Endodermal cell (in vitro differentiated cells): Measurements from ENCODE around the gene PRPF39. TPM values are rescaled to one million over a fixed set of nuclear protein-coding genes. Genes with fewer than 3 reads are reported as not detected.

Source experiments
- DNase-seq: peaks from one replicate; pipeline ENCODE4 v3.0.0-alpha.2; 2017
- H3K27ac ChIP-seq: 2 replicates; pipeline ENCODE4 v1.5.1; 2013; ENCODE audit warnings: mild to moderate bottlenecking, low read depth, low read length, moderate library complexity
- H3K27me3 ChIP-seq: 2 replicates; pipeline ENCODE4 v1.6.1; 2013; ENCODE audit warnings: mild to moderate bottlenecking, low read length, moderate library complexity; ENCODE audit not compliant: insufficient read depth, control insufficient read depth, poor library complexity, severe bottlenecking
- H3K36me3 ChIP-seq: 2 replicates; pipeline ENCODE4 v1.7.0; 2013; ENCODE audit warnings: mild to moderate bottlenecking, low read length, moderate library complexity; ENCODE audit not compliant: control insufficient read depth, insufficient read depth
- H3K4me1 ChIP-seq: one replicate; pipeline ENCODE4 v1.7.0; 2013; ENCODE audit warnings: low read length; ENCODE audit not compliant: control insufficient read depth, insufficient read depth
- H3K4me3 ChIP-seq: 2 replicates; pipeline ENCODE4 v1.5.1; 2013; ENCODE audit warnings: mild to moderate bottlenecking, low read length, moderate library complexity
- H3K9ac ChIP-seq: 2 replicates; pipeline ENCODE4 v1.6.1; 2013; ENCODE audit warnings: mild to moderate bottlenecking, low read length, moderate library complexity; ENCODE audit not compliant: poor library complexity, severe bottlenecking; ENCODE audit errors: extremely low read depth
- H3K9me3 ChIP-seq: 2 replicates; pipeline ENCODE4 v1.6.1; 2013; ENCODE audit warnings: mild to moderate bottlenecking, low read length, moderate library complexity; ENCODE audit not compliant: control insufficient read depth
- H3K27ac Mint-ChIP-seq: 2 replicates; pipeline ENCODE4 v1.8.0; 2020; ENCODE audit warnings: mixed read lengths
- H3K27me3 Mint-ChIP-seq: 2 replicates; pipeline ENCODE4 v1.8.0; 2021; ENCODE audit warnings: mild to moderate bottlenecking, mixed read lengths; ENCODE audit not compliant: insufficient read depth
- H3K36me3 Mint-ChIP-seq: 2 replicates; pipeline ENCODE4 v1.8.0; 2020; ENCODE audit warnings: low read depth, mixed read lengths
- H3K4me1 Mint-ChIP-seq: 2 replicates; pipeline ENCODE4 v1.8.0; 2020; ENCODE audit warnings: mixed read lengths
- H3K4me3 Mint-ChIP-seq: 2 replicates; pipeline ENCODE4 v1.8.0; 2020; ENCODE audit warnings: mild to moderate bottlenecking, moderate library complexity, mixed read lengths
- H3K9me3 Mint-ChIP-seq: 2 replicates; pipeline ENCODE4 v1.8.0; 2020; ENCODE audit warnings: mild to moderate bottlenecking, mixed read lengths
- WGBS, 2 experiments: methylation state at CpG; one replicate each; pipeline versions ENCODE4 v1.1.5 to v1.1.7; 2013; ENCODE audit warnings: missing lambda C conversion rate in 2 of 2, mixed read lengths in 1 of 2; ENCODE audit not compliant: insufficient coverage in 1 of 2, insufficient read length in 1 of 2; 5-methylcytosine and 5-hydroxymethylcytosine counted together
- total RNA-seq, 2 donors: library from RNA; stranded (reverse); fragmentation: NEBNext Ultra II Directional in 1 of 2; extraction: Animal tissue kit (Norgen Biotek cat#: 25700) in 1 of 2; gene quantifications; 2 replicates in 1 of 2; 3 replicates in 1 of 2; pipeline ENCODE4 v1.2.1, GENCODE V29; 2021
- TF ChIP-seq, protein P1 (sequence below): fragments of 200-600 bp; sonication (generic); conservative IDR thresholded peaks from 2 replicates; pipeline ENCODE4 v1.5.0; 2021; ENCODE audit warnings: antibody characterized with exemption, mild to moderate bottlenecking

Gene PRPF39
- total RNA-seq, 2 donors from 2014 or later: 50.7 to 50.8 TPM

DNA sequence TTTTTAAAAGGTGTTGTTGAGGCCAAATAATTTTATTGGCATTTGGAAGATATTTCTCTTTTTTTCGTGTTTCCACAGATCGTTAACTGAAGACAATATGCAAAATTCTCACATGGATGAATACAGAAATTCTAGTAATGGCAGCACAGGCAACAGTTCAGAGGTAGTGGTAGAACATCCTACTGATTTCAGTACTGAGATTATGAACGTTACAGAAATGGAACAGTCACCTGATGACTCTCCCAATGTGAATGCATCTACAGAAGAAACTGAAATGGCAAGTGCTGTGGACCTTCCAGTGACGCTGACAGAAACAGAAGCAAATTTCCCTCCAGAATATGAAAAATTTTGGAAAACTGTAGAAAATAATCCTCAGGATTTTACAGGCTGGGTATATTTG, 11.2 kb downstream of the PRPF39 start:
- Mint-ChIP-seq H3K36me3 (peaks cover 50% of the 10 kb centered on the region), H3K9me3 (no peaks in the 10 kb centered on the region), H3K27ac (no peak overlapping the region), H3K4me1 (peaks cover 5% of the 10 kb centered on the region), H3K4me3 (no peak overlapping the region), H3K27me3 (no peaks in the 10 kb centered on the region)
- WGBS, 2 experiments: 95 to 96% methylated on average over 4 of the region's 4 CpGs
- peaks cover 51% of the 10 kb centered on the region for H3K36me3 ChIP-seq
- H3K9ac ChIP-seq: no peak overlapping the region
- no peak overlapping the region for H3K27ac ChIP-seq
- H3K4me1 ChIP-seq: no peaks in the 10 kb centered on the region
- no peak for DNase-seq
- TF ChIP-seq, protein P1, sequence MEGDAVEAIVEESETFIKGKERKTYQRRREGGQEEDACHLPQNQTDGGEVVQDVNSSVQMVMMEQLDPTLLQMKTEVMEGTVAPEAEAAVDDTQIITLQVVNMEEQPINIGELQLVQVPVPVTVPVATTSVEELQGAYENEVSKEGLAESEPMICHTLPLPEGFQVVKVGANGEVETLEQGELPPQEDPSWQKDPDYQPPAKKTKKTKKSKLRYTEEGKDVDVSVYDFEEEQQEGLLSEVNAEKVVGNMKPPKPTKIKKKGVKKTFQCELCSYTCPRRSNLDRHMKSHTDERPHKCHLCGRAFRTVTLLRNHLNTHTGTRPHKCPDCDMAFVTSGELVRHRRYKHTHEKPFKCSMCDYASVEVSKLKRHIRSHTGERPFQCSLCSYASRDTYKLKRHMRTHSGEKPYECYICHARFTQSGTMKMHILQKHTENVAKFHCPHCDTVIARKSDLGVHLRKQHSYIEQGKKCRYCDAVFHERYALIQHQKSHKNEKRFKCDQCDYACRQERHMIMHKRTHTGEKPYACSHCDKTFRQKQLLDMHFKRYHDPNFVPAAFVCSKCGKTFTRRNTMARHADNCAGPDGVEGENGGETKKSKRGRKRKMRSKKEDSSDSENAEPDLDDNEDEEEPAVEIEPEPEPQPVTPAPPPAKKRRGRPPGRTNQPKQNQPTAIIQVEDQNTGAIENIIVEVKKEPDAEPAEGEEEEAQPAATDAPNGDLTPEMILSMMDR: no peak
- H3K4me3 ChIP-seq: no peak overlapping the region
- no peaks in the 10 kb centered on the region for H3K27me3 ChIP-seq
- no peaks in the 10 kb centered on the region for H3K9me3 ChIP-seq

DNA sequence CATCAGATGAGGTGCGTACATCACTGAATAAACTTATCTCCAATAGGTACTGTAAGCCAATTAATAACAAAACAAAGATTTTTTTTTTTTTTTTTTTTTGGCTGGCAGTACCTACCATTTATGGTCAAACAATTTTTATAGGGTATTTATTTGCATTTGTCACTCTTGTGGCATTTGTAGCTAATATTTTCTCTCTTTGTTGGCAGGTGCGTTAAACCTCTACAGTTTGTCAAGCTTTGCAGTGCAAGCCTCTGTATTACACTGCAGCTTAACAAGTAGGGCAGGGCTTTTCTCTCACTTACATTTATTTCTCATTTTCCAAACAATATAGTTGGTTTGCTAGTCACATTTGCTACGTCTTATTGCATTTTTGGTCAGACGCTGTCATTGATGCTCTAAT, 12.3 kb downstream of the PRPF39 start:
- Mint-ChIP-seq H3K27me3 (no peaks in the 10 kb centered on the region), H3K9me3 (no peaks in the 10 kb centered on the region), H3K36me3 (peaks cover 59% of the 10 kb centered on the region), H3K4me1 (no peaks in the 10 kb centered on the region), H3K4me3 (no peak overlapping the region), H3K27ac (no peak overlapping the region)
- DNase-seq: no peak
- H3K4me1 ChIP-seq: no peaks in the 10 kb centered on the region
- WGBS, 2 experiments: 97 to 100% methylated on average over 3 to 4 of the region's 4 CpGs
- H3K9ac ChIP-seq: no peak overlapping the region
- no peak overlapping the region for H3K27ac ChIP-seq
- H3K27me3 ChIP-seq: no peaks in the 10 kb centered on the region
- no peak overlapping the region for H3K4me3 ChIP-seq
- TF ChIP-seq, protein P1: no peak
- no peaks in the 10 kb centered on the region for H3K9me3 ChIP-seq
- peaks cover 60% of the 10 kb centered on the region for H3K36me3 ChIP-seq

DNA sequence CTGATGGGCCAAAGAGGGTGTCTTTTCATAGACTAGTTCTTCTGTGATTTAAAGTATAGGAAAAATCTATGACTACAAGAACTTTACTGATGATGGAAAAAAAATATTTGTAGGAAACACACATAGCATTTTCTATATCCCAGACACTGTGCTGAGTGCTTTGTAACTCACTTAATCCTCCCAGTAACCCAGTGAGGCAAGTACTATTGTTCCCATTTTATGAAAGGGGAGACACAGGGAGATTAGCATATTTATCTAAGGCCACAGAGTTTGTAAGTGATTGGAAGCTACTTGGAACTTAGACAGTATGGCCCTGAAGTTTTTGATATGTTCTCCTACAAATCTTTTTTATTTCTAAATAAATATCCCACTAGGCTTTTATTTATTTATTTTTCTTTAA, 19.9 kb downstream of the PRPF39 start:
- no peaks in the 10 kb centered on the region for H3K4me1 ChIP-seq
- H3K9me3 ChIP-seq: no peaks in the 10 kb centered on the region
- no peaks in the 10 kb centered on the region for H3K27me3 ChIP-seq
- no peaks in the 10 kb centered on the region for H3K27me3 Mint-ChIP-seq
- no peak overlapping the region for H3K9ac ChIP-seq
- H3K27ac ChIP-seq: no peak overlapping the region
- H3K36me3 Mint-ChIP-seq: peaks cover 67% of the 10 kb centered on the region
- H3K4me3 Mint-ChIP-seq: no peak overlapping the region
- no peak overlapping the region for H3K4me3 ChIP-seq
- TF ChIP-seq, protein P1: no peak
- peak overlapping the region; percentile 8 for H3K27ac Mint-ChIP-seq
- H3K9me3 Mint-ChIP-seq: no peaks in the 10 kb centered on the region
- no peak for DNase-seq
- H3K4me1 Mint-ChIP-seq: peaks cover 8% of the 10 kb centered on the region
- H3K36me3 ChIP-seq: peaks cover 78% of the 10 kb centered on the region
